HG02588 (cell line): ENCODE measurements around the gene DDAH2.
"Not testable (repeated sequence)": the region's sequence is repeated elsewhere in the genome, so short reads cannot be mapped to it uniquely, and the experiment has no call there.

Experiments used
- ATAC-seq: cut with Tn5 transposase; IDR thresholded peaks from one replicate; pipeline ENCODE4 v1.9.1; 2021; ENCODE audit warnings: mild to moderate bottlenecking, moderate library complexity; ENCODE audit not compliant: unreplicated experiment

DDAH2 gene

GRCh38 chr6:31715022-31715958, 13.8 kb downstream of the DDAH2 start, which contains the start of gene LY6G6D:
TSS of gene LY6G6D (plus strand) at chr6:31715348. CDS start at chr6:31715356, 8 bp downstream.
- no peak for ATAC-seq

GRCh38 chr6:31713991-31714684, 15.0 kb downstream of the DDAH2 start:
- no peak for ATAC-seq

GRCh38 chr6:31713465-31713864, 15.6 kb downstream of the DDAH2 start:
- no peak for ATAC-seq

GRCh38 chr6:31712296-31712695, 16.8 kb downstream of the DDAH2 start:
- ATAC-seq, result no peak

- ATAC-seq, result no peak
Measured at GRCh38 chr6:31711233-31711632, 17.9 kb downstream of the DDAH2 start.

- ATAC-seq, result no peak
Measured at GRCh38 chr6:31710523-31711219, 18.4 kb downstream of the DDAH2 start.

GRCh38 chr6:31709157-31709556, 19.9 kb downstream of the DDAH2 start:
- ATAC-seq, result not testable (repeated sequence)

- no peak for ATAC-seq
Measured at GRCh38 chr6:31708224-31708623, 20.9 kb downstream of the DDAH2 start.

- ATAC-seq, result no peak
Measured at GRCh38 chr6:31707701-31708100, 21.4 kb downstream of the DDAH2 start.

- ATAC-seq, result no peak
Measured at GRCh38 chr6:31706599-31706998, 22.5 kb downstream of the DDAH2 start, which contains the start of gene LY6G6F. TSS of gene LY6G6F (plus strand) at chr6:31706866. CDS start at chr6:31706907, 41 bp downstream.

- ATAC-seq, result no peak
Measured at GRCh38 chr6:31705931-31706330, 23.2 kb downstream of the DDAH2 start.

GRCh38 chr6:31702819-31703716, 26.0 kb downstream of the DDAH2 start, which contains the start of gene ABHD16A:
TSS of gene ABHD16A (minus strand) at chr6:31703324. CDS start at chr6:31703281, 43 bp downstream.
- ATAC-seq, result peak; percentile 89

GRCh38 chr6:31702405-31702818, 26.7 kb downstream of the DDAH2 start:
- no peak for ATAC-seq

- ATAC-seq, result no peak
Measured at GRCh38 chr6:31701666-31702404, 27.3 kb downstream of the DDAH2 start.

GRCh38 chr6:31700740-31701401, 28.2 kb downstream of the DDAH2 start:
- ATAC-seq, result no peak

GRCh38 chr6:31697555-31697954, 31.5 kb downstream of the DDAH2 start:
- ATAC-seq, result no peak

- ATAC-seq, result no peak
Measured at GRCh38 chr6:31693535-31693934, 35.6 kb downstream of the DDAH2 start.

GRCh38 chr6:31692886-31693285, 36.2 kb downstream of the DDAH2 start:
- no peak for ATAC-seq

- ATAC-seq, result no peak
Measured at GRCh38 chr6:31692353-31692752, 36.7 kb downstream of the DDAH2 start.
